ENCODE results near the gene TMEM217. TPM values are rescaled to one million over a fixed set of nuclear protein-coding genes. Genes with fewer than 3 reads are reported as not detected.

The TMEM217 gene
- total RNA-seq, 2 donors from 2014 or later = 2.0 to 9.6 TPM

DNA sequence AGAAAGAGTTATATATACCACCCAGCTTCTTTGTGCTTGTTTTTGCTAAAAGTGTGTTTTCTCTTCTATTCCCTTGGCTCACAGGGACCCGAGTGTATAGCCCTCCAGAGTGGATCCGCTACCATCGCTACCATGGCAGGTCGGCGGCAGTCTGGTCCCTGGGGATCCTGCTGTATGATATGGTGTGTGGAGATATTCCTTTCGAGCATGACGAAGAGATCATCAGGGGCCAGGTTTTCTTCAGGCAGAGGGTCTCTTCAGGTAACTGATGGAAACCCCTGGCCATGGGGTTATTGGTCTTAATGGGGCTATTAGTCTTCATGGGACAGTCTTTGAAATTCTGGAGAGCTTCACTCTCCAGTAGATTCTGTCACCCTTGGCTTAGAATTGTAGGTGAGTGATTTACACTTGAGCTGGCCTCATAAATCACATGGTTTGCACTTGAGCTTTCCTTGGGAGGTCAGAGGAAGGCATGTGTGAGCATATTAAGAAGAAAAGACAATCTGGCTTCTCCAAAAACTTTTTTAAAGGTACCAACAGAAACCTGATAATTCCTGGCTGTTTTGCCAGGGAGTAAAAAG lies 84.9 kb downstream of the TMEM217 start:
- Mint-ChIP-seq H3K27ac (peak overlapping the region; percentile 95 to 99), H3K36me3 (peaks cover 60 to 67% of the 10 kb centered on the region in 2 donors), H3K9me3 (no peaks in the 10 kb centered on the region)
- no peak for ATAC-seq
- DNase-seq (ENCODE audit: low spot score in 2 of 2) = no peak

DNA sequence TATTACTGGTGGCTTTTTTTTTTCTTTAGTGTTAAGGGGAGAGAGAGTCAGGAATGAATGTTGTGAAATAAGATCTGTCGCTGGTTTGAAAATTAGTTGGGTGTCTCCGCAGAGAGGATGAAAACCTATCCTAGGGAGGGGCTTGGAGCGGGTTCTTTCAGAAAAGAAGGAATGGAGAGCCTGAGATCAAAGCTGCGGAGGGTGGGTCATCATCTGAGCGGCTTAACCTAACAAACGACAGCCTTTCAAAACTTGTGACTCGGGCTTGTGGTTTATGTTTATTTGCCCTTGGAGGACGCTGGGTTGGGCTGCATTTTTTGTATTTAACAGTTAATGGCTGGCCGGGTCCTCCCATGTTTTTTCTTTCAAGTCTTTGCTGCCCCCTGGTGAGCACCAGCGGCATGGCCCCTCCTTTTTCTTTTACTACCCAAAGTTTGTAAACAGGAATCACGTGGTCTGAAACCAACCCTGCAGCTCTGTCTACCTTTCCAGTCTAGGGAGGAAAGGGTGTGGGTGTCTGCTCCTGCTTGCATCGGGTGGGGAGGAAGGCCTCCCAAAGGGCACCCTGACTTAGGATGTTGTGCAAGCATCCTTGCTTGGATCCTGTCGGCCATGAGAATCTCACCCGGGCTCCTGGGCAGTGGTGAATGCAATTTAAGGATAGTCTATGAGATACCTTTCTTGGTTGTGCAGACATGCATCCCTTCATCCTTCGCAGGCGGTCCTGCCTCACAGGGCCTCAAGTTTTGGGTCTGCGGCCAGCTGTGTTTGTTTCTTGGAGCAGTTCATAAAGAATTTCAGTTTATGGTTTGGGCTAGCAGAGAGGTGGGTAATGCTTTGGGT lies 85.8 kb downstream of the TMEM217 start:
- peak overlapping the region; percentile 99 for H3K27ac Mint-ChIP-seq
- peak; percentile 3 to 9 for ATAC-seq
- DNase-seq (ENCODE audit: low spot score in 2 of 2) = peak; percentile 86 to 92
- no peaks in the 10 kb centered on the region for H3K9me3 Mint-ChIP-seq
- H3K36me3 Mint-ChIP-seq = peaks cover 58 to 62% of the 10 kb centered on the region in 2 donors

DNA sequence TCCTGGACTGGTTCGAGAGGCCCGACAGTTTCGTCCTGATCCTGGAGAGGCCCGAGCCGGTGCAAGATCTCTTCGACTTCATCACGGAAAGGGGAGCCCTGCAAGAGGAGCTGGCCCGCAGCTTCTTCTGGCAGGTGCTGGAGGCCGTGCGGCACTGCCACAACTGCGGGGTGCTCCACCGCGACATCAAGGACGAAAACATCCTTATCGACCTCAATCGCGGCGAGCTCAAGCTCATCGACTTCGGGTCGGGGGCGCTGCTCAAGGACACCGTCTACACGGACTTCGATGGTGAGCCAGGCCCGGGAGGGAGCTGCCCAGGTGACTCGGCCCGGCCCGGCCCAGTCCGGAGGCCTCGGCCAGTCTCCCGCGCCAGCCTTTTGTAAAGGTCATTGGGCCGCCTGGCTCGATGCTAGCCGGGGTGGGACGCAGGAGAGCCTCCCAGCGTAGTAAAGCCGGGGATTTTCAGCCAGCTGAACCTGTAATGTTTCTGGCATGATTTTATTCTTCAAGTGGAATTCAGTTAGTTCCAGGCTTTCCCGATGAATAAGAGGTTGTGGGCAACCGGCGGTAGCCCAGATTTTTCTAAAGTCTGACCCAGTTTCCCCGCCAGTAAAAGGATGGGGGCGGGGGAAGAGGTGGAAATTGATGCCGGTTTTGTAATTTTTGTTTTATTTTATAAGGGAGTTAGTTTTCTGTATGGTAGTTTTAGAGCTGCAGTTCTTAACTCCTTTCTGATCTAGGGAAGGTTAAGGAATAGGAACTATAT lies 86.6 kb downstream of the TMEM217 start:
- H3K9me3 Mint-ChIP-seq = no peaks in the 10 kb centered on the region
- H3K27ac Mint-ChIP-seq = peak overlapping the region; percentile 99
- peaks cover 54 to 56% of the 10 kb centered on the region in 2 donors for H3K36me3 Mint-ChIP-seq
- no peak for ATAC-seq
- DNase-seq (ENCODE audit: low spot score in 2 of 2) = peak; percentile 33 to 67

DNA sequence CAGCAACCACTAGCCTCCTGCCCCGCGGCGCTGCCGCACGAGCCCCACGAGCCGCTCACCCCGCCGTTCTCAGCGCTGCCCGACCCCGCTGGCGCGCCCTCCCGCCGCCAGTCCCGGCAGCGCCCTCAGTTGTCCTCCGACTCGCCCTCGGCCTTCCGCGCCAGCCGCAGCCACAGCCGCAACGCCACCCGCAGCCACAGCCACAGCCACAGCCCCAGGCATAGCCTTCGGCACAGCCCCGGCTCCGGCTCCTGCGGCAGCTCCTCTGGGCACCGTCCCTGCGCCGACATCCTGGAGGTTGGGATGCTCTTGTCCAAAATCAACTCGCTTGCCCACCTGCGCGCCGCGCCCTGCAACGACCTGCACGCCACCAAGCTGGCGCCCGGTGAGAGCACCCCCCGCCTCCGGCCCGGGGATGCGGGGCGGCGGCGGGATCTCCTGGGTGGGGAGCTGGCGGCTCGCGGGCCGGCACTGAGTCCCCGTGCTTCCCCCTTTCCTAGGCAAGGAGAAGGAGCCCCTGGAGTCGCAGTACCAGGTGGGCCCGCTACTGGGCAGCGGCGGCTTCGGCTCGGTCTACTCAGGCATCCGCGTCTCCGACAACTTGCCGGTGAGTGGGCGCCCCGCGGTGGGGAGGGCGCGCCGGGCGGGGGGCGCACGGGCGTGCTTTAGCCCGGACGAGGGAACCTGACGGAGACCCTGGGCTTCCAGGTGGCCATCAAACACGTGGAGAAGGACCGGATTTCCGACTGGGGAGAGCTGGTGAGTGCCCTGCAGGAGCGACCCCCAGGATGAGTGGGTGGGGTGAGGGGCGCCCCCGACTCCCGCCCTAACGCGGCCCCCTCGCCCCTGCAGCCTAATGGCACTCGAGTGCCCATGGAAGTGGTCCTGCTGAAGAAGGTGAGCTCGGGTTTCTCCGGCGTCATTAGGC lies 87.4 kb downstream of the TMEM217 start:
- H3K27ac Mint-ChIP-seq = peak overlapping the region; percentile 99
- H3K9me3 Mint-ChIP-seq = no peaks in the 10 kb centered on the region

DNA sequence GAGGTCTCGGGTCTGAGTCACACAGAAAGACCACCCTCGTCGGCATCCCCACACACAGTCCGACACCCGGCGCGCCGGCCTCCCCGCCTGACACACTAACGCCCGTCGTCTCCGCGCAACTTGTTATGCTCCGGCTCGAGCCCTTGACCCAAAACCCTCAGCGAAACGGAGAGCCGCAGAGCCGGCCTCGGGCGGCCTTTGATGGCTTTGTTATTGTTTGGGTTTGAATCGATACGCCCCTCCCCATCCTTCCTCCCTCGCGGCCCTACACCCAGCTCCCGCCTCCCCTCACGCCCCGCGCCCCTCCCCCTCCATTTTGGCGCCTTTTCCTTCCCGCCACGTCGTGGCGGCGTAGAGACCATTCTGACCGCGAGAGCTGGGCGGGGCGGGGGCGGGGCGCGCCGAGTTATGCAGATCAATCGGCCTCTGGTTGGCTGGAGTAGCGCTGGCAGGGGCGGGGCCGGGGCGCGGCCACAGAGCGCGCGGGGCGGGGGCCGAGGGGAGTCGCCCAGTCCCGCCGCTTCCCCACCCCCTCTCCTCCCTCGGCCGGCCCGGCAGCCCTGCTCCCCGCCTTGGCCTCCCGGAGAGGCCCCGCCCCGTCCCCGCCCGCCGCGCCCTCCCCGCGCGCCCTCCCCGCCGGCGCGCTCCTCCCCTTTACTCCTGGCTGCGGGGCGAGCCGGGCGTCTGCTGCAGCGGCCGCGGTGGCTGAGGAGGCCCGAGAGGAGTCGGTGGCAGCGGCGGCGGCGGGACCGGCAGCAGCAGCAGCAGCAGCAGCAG lies 88.3 kb downstream of the TMEM217 start, which contains the start of gene PIM1:
Gene PIM1, plus strand, starts transcription at position 657 of the 777 bp plus-strand sequence. CDS start 424 bp downstream, outside the sequence.
- ATAC-seq = peak; percentile 75 to 84
- peak; percentile 94 to 96 for DNase-seq (ENCODE audit: low spot score in 2 of 2)
- H3K27ac Mint-ChIP-seq = peak within 1 kb of the TSS; percentile 99
- H3K9me3 Mint-ChIP-seq = no peaks in the 10 kb centered on the region
- H3K36me3 Mint-ChIP-seq = peaks cover 39 to 45% of the 10 kb centered on the region in 2 donors

More for the DNA sequence above, 87.4 kb downstream of the TMEM217 start:
- DNase-seq (ENCODE audit: low spot score in 2 of 2) (peak in 1 of 2 donors; percentile 53), ATAC-seq (peak in 1 of 2 donors; percentile 2)
- H3K36me3 Mint-ChIP-seq = peaks cover 47 to 54% of the 10 kb centered on the region in 2 donors

DNA sequence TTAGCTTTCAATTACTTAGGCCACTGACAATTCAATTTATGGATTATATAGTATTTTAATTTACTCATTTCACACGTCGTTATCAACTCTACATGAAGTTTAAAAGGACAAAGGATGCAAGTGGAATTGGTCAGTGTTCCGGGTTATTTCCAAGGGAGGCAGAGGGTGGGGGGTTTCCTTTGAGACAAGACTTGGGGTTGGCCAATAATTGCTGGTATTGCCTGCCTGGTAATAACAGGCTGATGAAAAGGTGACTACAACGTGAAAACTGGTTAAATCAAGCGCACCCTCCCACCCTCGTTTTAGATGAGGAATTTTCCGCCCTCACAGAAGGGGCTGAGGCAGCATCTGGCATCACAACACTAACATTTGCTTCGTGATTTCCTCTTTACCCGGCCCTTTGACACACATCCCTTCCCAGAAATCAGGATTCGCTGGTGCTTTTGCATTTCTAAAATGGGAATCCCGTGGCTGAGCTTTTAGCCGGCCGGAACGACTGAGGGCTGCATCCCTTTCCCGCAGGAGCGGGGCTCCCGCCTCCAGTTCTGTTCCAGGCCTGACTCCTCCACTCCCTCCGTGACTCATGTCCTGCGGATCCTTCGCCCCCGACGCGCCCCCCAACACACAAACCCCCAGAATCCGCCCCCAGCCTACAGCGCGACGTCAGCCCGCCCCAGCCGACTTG lies 89.0 kb downstream of the TMEM217 start:
- no peaks in the 10 kb centered on the region for H3K9me3 Mint-ChIP-seq
- ATAC-seq = no peak
- peak overlapping the region; percentile 99 for H3K27ac Mint-ChIP-seq
- no peak for DNase-seq (ENCODE audit: low spot score in 2 of 2)
- H3K36me3 Mint-ChIP-seq = peaks cover 31 to 38% of the 10 kb centered on the region in 2 donors

DNA sequence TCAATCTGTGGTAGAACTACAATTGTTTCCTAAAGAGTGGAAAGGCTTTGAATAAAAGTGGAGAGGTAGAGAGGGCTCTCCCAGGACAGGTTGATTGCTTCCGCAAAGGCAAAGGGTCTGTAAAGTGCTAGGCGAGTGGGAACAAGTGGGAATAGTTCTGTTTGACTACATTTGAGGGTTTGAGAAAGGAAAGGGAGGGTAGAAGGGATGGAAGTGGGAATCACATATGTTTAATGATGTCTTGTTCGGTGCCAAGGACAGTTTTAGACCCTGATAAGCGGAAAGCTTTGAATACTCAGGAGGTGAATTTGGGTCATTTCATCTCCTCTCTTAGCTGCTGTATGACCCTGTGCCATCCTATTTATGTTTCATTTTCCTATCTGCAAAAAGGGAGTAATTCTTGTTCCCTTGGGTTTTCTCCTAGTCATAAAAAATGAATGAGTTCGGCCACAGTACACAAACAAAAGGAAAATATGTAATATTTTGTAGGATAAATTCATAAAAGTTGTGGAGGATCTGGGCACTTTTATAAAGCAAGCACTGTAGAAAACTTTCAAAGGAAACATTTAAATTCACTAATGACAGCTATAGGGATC lies 89.7 kb downstream of the TMEM217 start:
- Mint-ChIP-seq H3K36me3 (peaks cover 24 to 31% of the 10 kb centered on the region in 2 donors), H3K27ac (peak overlapping the region in 1 of 2 donors; percentile 99), H3K9me3 (no peaks in the 10 kb centered on the region)
- ATAC-seq = no peak
- DNase-seq (ENCODE audit: low spot score in 2 of 2) = no peak

DNA sequence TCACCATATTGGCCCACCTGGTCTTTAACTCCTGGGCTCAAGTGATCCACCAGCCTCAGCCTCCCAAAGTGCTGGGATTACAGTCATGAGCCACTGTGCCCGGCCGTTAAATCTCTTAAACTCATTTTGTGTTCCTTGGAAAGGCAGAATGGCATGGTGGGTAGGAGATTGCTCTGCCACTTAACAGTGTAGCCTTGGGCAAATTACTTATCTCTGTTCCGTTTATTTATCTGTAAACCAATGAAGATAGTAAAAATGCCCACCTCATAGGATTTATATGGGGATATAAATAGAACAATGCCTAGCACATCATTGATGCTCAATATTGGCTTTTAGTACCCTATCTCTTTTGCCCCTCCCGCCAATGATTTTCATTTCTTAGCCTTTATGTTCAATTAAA lies 95.2 kb downstream of the TMEM217 start:
- ATAC-seq (no peak), DNase-seq (ENCODE audit: low spot score in 2 of 2) (no peak)
- Mint-ChIP-seq H3K9me3 (peaks cover 0 to 5% of the 10 kb centered on the region in 2 donors), H3K27ac (no peak overlapping the region), H3K36me3 (peaks cover 0 to 7% of the 10 kb centered on the region in 2 donors)

Other genes starting within 250 kb of the TMEM217 start
- gene PIM1, start 88.0 kb downstream of the TMEM217 start, total RNA-seq = 100 to 1,000 TPM; 280 to 408 TPM
- 10 to 100 TPM; 15.6 to 19.4 TPM for gene TBC1D22B, start 372 bp downstream of the TMEM217 start, total RNA-seq
- 10 to 100 TPM; 18.1 to 28.0 TPM for gene RNF8, start 95.8 kb upstream of the TMEM217 start, total RNA-seq
- 10 to 100 TPM; 42.9 to 75.9 TPM for gene CMTR1, start 175.1 kb upstream of the TMEM217 start, total RNA-seq
- 10 to 100 TPM; 53.3 to 68.6 TPM for gene CCDC167, start 241.7 kb upstream of the TMEM217 start, total RNA-seq